GM19023 (cell line): ENCODE results near the gene MS4A10.
"Not testable (repeated sequence)": the region's sequence is repeated elsewhere in the genome, so short reads cannot be mapped to it uniquely, and the experiment has no call there.

ENCODE experiments used
- ATAC-seq: cut with Tn5 transposase; IDR thresholded peaks from one replicate; pipeline ENCODE4 v1.9.1; 2021; ENCODE audit warnings: mild to moderate bottlenecking, moderate library complexity; ENCODE audit not compliant: unreplicated experiment

MS4A10 gene

GRCh38 chr11:60785136-60785535 lies at the start of gene MS4A10:
TSS of gene MS4A10 (plus strand) at chr11:60785333. CDS start at chr11:60790336, 5,003 bp downstream.
- ATAC-seq = no peak

- no peak for ATAC-seq
Measured at GRCh38 chr11:60739114-60739513, 46.0 kb upstream of the MS4A10 start.

- ATAC-seq = no peak
Measured at GRCh38 chr11:60740573-60740972, 44.6 kb upstream of the MS4A10 start.

- no peak for ATAC-seq
Measured at GRCh38 chr11:60741421-60741820, 43.7 kb upstream of the MS4A10 start.

GRCh38 chr11:60743058-60743457 lies 42.1 kb upstream of the MS4A10 start:
- no peak for ATAC-seq

- ATAC-seq = no peak
Measured at GRCh38 chr11:60744114-60744513, 41.0 kb upstream of the MS4A10 start.

- no peak for ATAC-seq
Measured at GRCh38 chr11:60747359-60747873, 37.7 kb upstream of the MS4A10 start.

GRCh38 chr11:60748225-60748624 lies 36.9 kb upstream of the MS4A10 start:
- ATAC-seq = no peak

- ATAC-seq = no peak
Measured at GRCh38 chr11:60748821-60749220, 36.3 kb upstream of the MS4A10 start.

GRCh38 chr11:60750911-60751310 lies 34.2 kb upstream of the MS4A10 start:
- ATAC-seq = no peak

GRCh38 chr11:60753309-60753708 lies 31.8 kb upstream of the MS4A10 start:
- ATAC-seq = no peak

- no peak for ATAC-seq
Measured at GRCh38 chr11:60754887-60755286, 30.2 kb upstream of the MS4A10 start.

- no peak for ATAC-seq
Measured at GRCh38 chr11:60756307-60757032, 28.7 kb upstream of the MS4A10 start, which contains the start of gene MS4A15. TSS of gene MS4A15 (plus strand) at chr11:60756867. CDS start at chr11:60763734, 6,867 bp downstream.

- no peak for ATAC-seq
Measured at GRCh38 chr11:60757231-60757800, 27.8 kb upstream of the MS4A10 start.

GRCh38 chr11:60758671-60759070 lies 26.5 kb upstream of the MS4A10 start:
- not testable (repeated sequence) for ATAC-seq

- ATAC-seq = not testable (repeated sequence)
Measured at GRCh38 chr11:60759438-60760225, 25.5 kb upstream of the MS4A10 start.

- no peak for ATAC-seq
Measured at GRCh38 chr11:60761436-60762190, 23.5 kb upstream of the MS4A10 start.

- peak; percentile 72 for ATAC-seq
Measured at GRCh38 chr11:60762851-60763691, 22.1 kb upstream of the MS4A10 start.

- no peak for ATAC-seq
Measured at GRCh38 chr11:60763692-60764369, 21.3 kb upstream of the MS4A10 start.
